ENCODE results near the gene MR1. TPM values are rescaled to one million over a fixed set of nuclear protein-coding genes. Genes with fewer than 3 reads are reported as not detected.

Gene MR1
- total RNA-seq = 0.46 TPM

GRCh38 chr1:181033799-181034451 is at the start of gene MR1:
TSS of gene MR1 (plus strand) at chr1:181033983. CDS start at chr1:181034008, 25 bp downstream.

GRCh38 chr1:181088079-181089016 is 54.6 kb downstream of the MR1 start, which contains the start of gene IER5:
TSS of gene IER5 (plus strand) at chr1:181088700. CDS start at chr1:181088903, 203 bp downstream.

Other genes with a start within 250 kb of the MR1 start
- gene KIAA1614, start 121.1 kb upstream of the MR1 start, total RNA-seq = 2.3 TPM
- gene STX6, start 11.1 kb upstream of the MR1 start, total RNA-seq = 56.3 TPM
- 12.5 TPM for gene IER5, start 54.7 kb downstream of the MR1 start, total RNA-seq

Data from diencephalon (tissue), 1 donor.